Measurements from ENCODE around the gene PRKAA1. TPM values are rescaled to one million over a fixed set of nuclear protein-coding genes. Genes with fewer than 3 reads are reported as not detected.
"Not testable (repeated sequence)": the region's sequence is repeated elsewhere in the genome, so short reads cannot be mapped to it uniquely, and the experiment has no call there.

The PRKAA1 gene
- total RNA-seq, 1 experiment from 2014 or later = 58.1 TPM

DNA sequence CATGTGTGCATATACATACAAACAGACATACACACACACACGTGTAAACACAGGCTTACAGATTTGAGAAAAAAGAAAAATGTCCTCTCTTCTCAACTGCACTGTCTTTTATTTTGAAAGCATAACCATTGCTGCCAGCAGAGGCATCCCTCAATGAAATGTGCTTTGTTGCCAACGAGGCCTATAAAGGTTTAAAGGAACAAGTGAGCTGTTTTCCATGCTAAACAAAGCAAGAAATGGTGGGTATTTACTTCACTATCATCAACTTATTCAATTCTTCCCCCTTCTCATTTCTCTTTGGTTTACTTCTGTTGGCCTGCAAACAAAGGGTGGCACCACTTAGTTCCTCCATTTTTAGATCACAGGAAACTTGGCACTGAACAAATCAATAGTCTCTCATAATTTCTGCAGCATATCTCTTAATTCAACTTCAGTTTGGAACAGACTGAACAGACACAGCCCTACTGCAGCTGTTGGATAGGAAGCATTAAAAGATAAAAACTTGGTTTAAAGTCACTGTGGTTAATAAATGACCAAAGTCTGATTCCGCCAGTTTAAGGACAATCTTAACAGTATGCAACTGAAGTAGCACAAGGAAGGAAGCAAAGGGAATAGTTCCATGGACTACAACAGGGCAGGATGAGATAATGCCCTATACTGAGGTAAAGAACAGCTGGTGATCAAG is 64.2 kb downstream of the PRKAA1 start:
- intact Hi-C loops (cut with micrococcal nuclease) = no loop called here
- H3K4me1 Mint-ChIP-seq (ENCODE audit: insufficient read depth, unreplicated experiment) = peaks cover 12% of the 10 kb centered on the region
- DNase-seq (ENCODE audit: unreplicated experiment) = no peak
- H3K27me3 Mint-ChIP-seq (ENCODE audit: insufficient read depth, unreplicated experiment) = no peaks in the 10 kb centered on the region
- H3K27ac Mint-ChIP-seq (ENCODE audit: low read depth, unreplicated experiment) = no peak overlapping the region
- H3K9me3 Mint-ChIP-seq (ENCODE audit: unreplicated experiment) = no peaks in the 10 kb centered on the region
- no peak overlapping the region for H3K4me3 Mint-ChIP-seq (ENCODE audit: unreplicated experiment)
- peaks cover 12% of the 10 kb centered on the region for H3K36me3 Mint-ChIP-seq (ENCODE audit: insufficient read depth, unreplicated experiment)
- no peak for TF ChIP-seq CTCF (IDR thresholded peaks at IDR 0.05; ENCODE audit: unreplicated experiment)
- BruUV-seq (replicated peaks) = no TSS peak
- ChIA-PET CTCF (interaction anchor here (0.5 to 2.3 kb wide), 12 partner anchors 9 to 1155 kb away, joined by 3 to 9 read pairs (median 5); no protein-coding TSS in a partner anchor), POLR2A (interaction anchor here (1.3 kb wide), 1 partner anchor 65 kb away, joined by 3 read pairs; no protein-coding TSS in a partner anchor)

DNA sequence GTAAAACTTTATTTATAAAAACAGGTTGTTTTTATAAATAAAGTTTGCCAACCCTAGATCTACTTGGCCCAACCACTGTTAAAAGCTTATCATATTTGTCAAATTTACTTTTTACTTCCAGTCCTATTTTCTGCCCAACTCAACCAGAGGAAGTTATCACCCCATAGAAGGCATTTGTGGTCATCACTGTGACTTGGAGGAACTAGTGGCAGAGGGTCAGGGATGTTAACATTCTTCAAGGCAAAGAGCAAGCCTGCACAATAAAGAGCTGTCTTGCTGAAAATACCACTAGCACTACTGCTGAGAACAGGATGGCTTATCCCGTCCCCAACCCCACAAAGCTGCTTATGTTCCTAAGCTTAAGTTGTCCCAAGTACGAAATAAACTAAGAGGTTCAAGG is 64.7 kb downstream of the PRKAA1 start:
- TF ChIP-seq CTCF (IDR thresholded peaks at IDR 0.05; ENCODE audit: unreplicated experiment) = no peak
- no TSS peak for BruUV-seq (replicated peaks)
- H3K27ac Mint-ChIP-seq (ENCODE audit: low read depth, unreplicated experiment) = no peak overlapping the region
- H3K4me3 Mint-ChIP-seq (ENCODE audit: unreplicated experiment) = no peak overlapping the region
- H3K27me3 Mint-ChIP-seq (ENCODE audit: insufficient read depth, unreplicated experiment) = no peaks in the 10 kb centered on the region
- peaks cover 10% of the 10 kb centered on the region for H3K36me3 Mint-ChIP-seq (ENCODE audit: insufficient read depth, unreplicated experiment)
- H3K4me1 Mint-ChIP-seq (ENCODE audit: insufficient read depth, unreplicated experiment) = peaks cover 12% of the 10 kb centered on the region
- CTCF ChIA-PET = interaction anchor here (0.5 to 1.8 kb wide), 7 partner anchors 13 to 1155 kb away, joined by 3 to 9 read pairs (median 5); no protein-coding TSS in a partner anchor
- POLR2A ChIA-PET = interaction anchor here (1.3 kb wide), 1 partner anchor 65 kb away, joined by 3 read pairs; no protein-coding TSS in a partner anchor
- intact Hi-C loops (cut with micrococcal nuclease) = no loop called here
- no peaks in the 10 kb centered on the region for H3K9me3 Mint-ChIP-seq (ENCODE audit: unreplicated experiment)
- no peak for DNase-seq (ENCODE audit: unreplicated experiment)

- H3K4me3 Mint-ChIP-seq (ENCODE audit: unreplicated experiment); DNase-seq (ENCODE audit: unreplicated experiment); CTCF ChIA-PET; H3K27ac Mint-ChIP-seq (ENCODE audit: low read depth, unreplicated experiment); BruUV-seq (replicated peaks); H3K27me3 Mint-ChIP-seq (ENCODE audit: insufficient read depth, unreplicated experiment); intact Hi-C loops (cut with micrococcal nuclease); H3K4me1 Mint-ChIP-seq (ENCODE audit: insufficient read depth, unreplicated experiment); H3K9me3 Mint-ChIP-seq (ENCODE audit: unreplicated experiment); POLR2A ChIA-PET: not testable (repeated sequence)
- H3K36me3 Mint-ChIP-seq (ENCODE audit: insufficient read depth, unreplicated experiment) = peaks cover 30% of the 10 kb centered on the region
Measured at GRCh38 chr5:40722497-40722911, 75.7 kb downstream of the PRKAA1 start.

GRCh38 chr5:40720069-40720468 is 78.1 kb downstream of the PRKAA1 start:
- Mint-ChIP-seq H3K9me3 (ENCODE audit: unreplicated experiment) (peaks cover 6% of the 10 kb centered on the region), H3K4me1 (ENCODE audit: insufficient read depth, unreplicated experiment) (no peaks in the 10 kb centered on the region), H3K27me3 (ENCODE audit: insufficient read depth, unreplicated experiment) (no peaks in the 10 kb centered on the region), H3K27ac (ENCODE audit: low read depth, unreplicated experiment) (no peak overlapping the region), H3K4me3 (ENCODE audit: unreplicated experiment) (no peak overlapping the region), H3K36me3 (ENCODE audit: insufficient read depth, unreplicated experiment) (peaks cover 47% of the 10 kb centered on the region)
- BruUV-seq (replicated peaks) = no TSS peak
- ChIA-PET CTCF (interaction anchor here (0.6 to 2.4 kb wide), 4 partner anchors 15 to 1531 kb away, joined by 3 to 8 read pairs (median 5); no protein-coding TSS in a partner anchor), POLR2A (no interaction called here)
- TF ChIP-seq CTCF (IDR thresholded peaks at IDR 0.05; ENCODE audit: unreplicated experiment) = no peak
- DNase-seq (ENCODE audit: unreplicated experiment) = no peak
- intact Hi-C loops (cut with micrococcal nuclease) = no loop called here

All from MCF 10A (cell line).